WERI-Rb-1 (cell line): ENCODE results near the gene ADAT3.

ENCODE experiments used
- DNase-seq: peaks from one replicate; pipeline ENCODE4 v3.0.0-alpha.2; 2020
- H3K27ac ChIP-seq: fragments of 250-450 bp; sonication (Bioruptor Pico); 2 replicates; pipeline ENCODE4 v1.5.1; 2020; ENCODE audit warnings: mild to moderate bottlenecking, moderate library complexity
- H3K27me3 ChIP-seq: fragments of 250-450 bp; sonication (Bioruptor Pico); 2 replicates; pipeline ENCODE4 v1.5.1; 2021; ENCODE audit warnings: mild to moderate bottlenecking, low read depth, moderate library complexity; ENCODE audit not compliant: insufficient read depth, severe bottlenecking
- H3K36me3 ChIP-seq: fragments of 250-450 bp; sonication (Bioruptor Pico); 2 replicates; pipeline ENCODE4 v1.5.1; 2020; ENCODE audit warnings: mild to moderate bottlenecking, moderate library complexity
- H3K4me3 ChIP-seq: 2 replicates; pipeline ENCODE4 v1.5.1; 2011; ENCODE audit warnings: low read depth, mild to moderate bottlenecking, control low read depth, low read length
- H3K9me3 ChIP-seq: fragments of 250-450 bp; sonication (Bioruptor Pico); 2 replicates; pipeline ENCODE4 v1.5.1; 2021; ENCODE audit warnings: mild to moderate bottlenecking, moderate library complexity; ENCODE audit not compliant: severe bottlenecking
- CTCF ChIP-seq: IDR thresholded peaks from 2 replicates; pipeline ENCODE4 v1.5.1; 2011; ENCODE audit warnings: low read depth, mild to moderate bottlenecking, control low read depth, inconsistent platforms, low read length

ADAT3 gene

GRCh38 chr19:1942078-1942933, 37.1 kb downstream of the ADAT3 start:
- DNase-seq: peak; percentile 91
- H3K36me3 ChIP-seq: peaks cover 6% of the 10 kb centered on the region
- peak overlapping the region; percentile 57 for H3K4me3 ChIP-seq
- no peaks in the 10 kb centered on the region for H3K27me3 ChIP-seq
- H3K27ac ChIP-seq: peak overlapping the region; percentile 88
- TF ChIP-seq CTCF: no peak
- no peaks in the 10 kb centered on the region for H3K9me3 ChIP-seq

- H3K4me3 ChIP-seq: peak overlapping the region; percentile 57
- H3K27me3 ChIP-seq: no peaks in the 10 kb centered on the region
- H3K36me3 ChIP-seq: peaks cover 6% of the 10 kb centered on the region
- H3K27ac ChIP-seq: peak overlapping the region; percentile 88
- no peaks in the 10 kb centered on the region for H3K9me3 ChIP-seq
- TF ChIP-seq CTCF: no peak
- no peak for DNase-seq
Measured at GRCh38 chr19:1942934-1943555, 37.8 kb downstream of the ADAT3 start.

GRCh38 chr19:1943661-1944087, 38.5 kb downstream of the ADAT3 start:
- no peak overlapping the region for H3K4me3 ChIP-seq
- no peak for TF ChIP-seq CTCF

GRCh38 chr19:1944088-1944915, 39.1 kb downstream of the ADAT3 start:
- Histone ChIP-seq H3K27ac (no peak overlapping the region), H3K27me3 (no peaks in the 10 kb centered on the region), H3K9me3 (no peaks in the 10 kb centered on the region), H3K4me3 (no peak overlapping the region), H3K36me3 (peaks cover 11% of the 10 kb centered on the region)
- TF ChIP-seq CTCF: no peak
- DNase-seq: no peak

More at GRCh38 chr19:1943661-1944087, 38.5 kb downstream of the ADAT3 start:
- Histone ChIP-seq H3K9me3 (no peaks in the 10 kb centered on the region), H3K27ac (peak overlapping the region; percentile 88; the same call in 1 of the 2 replicates), H3K36me3 (peaks cover 7% of the 10 kb centered on the region), H3K27me3 (no peaks in the 10 kb centered on the region)
- DNase-seq: no peak

GRCh38 chr19:1944916-1945561, 39.8 kb downstream of the ADAT3 start:
- Histone ChIP-seq H3K27me3 (no peaks in the 10 kb centered on the region), H3K27ac (no peak overlapping the region), H3K4me3 (no peak overlapping the region), H3K36me3 (peaks cover 16% of the 10 kb centered on the region), H3K9me3 (no peaks in the 10 kb centered on the region)
- no peak for DNase-seq
- TF ChIP-seq CTCF: no peak
